Measurements from ENCODE around the gene NXNL1.

The NXNL1 gene

GRCh38 chr19:17419621-17420474, 40.9 kb downstream of the NXNL1 start, which contains the start of gene MVB12A:
MVB12A (plus strand) TSS chr19:17420047; CDS start chr19:17420136, 89 bp downstream.
- peak; percentile 95 for DNase-seq (ENCODE audit: low read depth)

GRCh38 chr19:17419154-17419620, 41.5 kb downstream of the NXNL1 start:
- no peak for DNase-seq (ENCODE audit: low read depth)

- no peak for DNase-seq (ENCODE audit: low read depth)
These were observed 42.0 kb downstream of the NXNL1 start for GRCh38 chr19:17418710-17419109.

- no peak for DNase-seq (ENCODE audit: low read depth)
These were observed 45.6 kb downstream of the NXNL1 start for GRCh38 chr19:17415121-17415520.

- no peak for DNase-seq (ENCODE audit: low read depth)
These were observed 46.6 kb downstream of the NXNL1 start for GRCh38 chr19:17414097-17414496.

- DNase-seq (ENCODE audit: low read depth): no peak
These were observed 48.9 kb downstream of the NXNL1 start for GRCh38 chr19:17411801-17412200.

- no peak for DNase-seq (ENCODE audit: low read depth)
These were observed 50.7 kb downstream of the NXNL1 start for GRCh38 chr19:17409990-17410389.

GRCh38 chr19:17406887-17407196, 53.9 kb downstream of the NXNL1 start:
- no peak for DNase-seq (ENCODE audit: low read depth)

GRCh38 chr19:17406046-17406886, 54.5 kb downstream of the NXNL1 start:
- no peak for DNase-seq (ENCODE audit: low read depth)

Data from activated T-helper 1 cell treated with Interleukin-2 at 50 U/mL for 16 hours (primary cell).